Endothelial cell of umbilical vein (primary cell): ENCODE data around the gene CUL7. TPM values are rescaled to one million over a fixed set of nuclear protein-coding genes. Genes with fewer than 3 reads are reported as not detected.
A peak's percentile ranks its signal among the peaks of the same experiment; 100 is the strongest.

Source experiments
- BruUV-seq: library from RNA; stranded (reverse); fragments of 400-500 nt; replicated peaks from 2 replicates; lab custom pipeline; 2021; lab: Mats Ljungman, UMichigan
- CTCF ChIA-PET: fragments of 300-600, 350-600 bp; sonication (Branson Sonifier 250); formaldehyde crosslinking; loops from one replicate; lab custom pipeline; 2021; ENCODE audit warnings: antibody characterized with exemption, inconsistent platforms; lab: Charles Lee
- POLR2A ChIA-PET: fragments of 300-600, 350-600 bp; sonication (Branson Sonifier 250); formaldehyde crosslinking; loops from one replicate; lab custom pipeline; 2021; ENCODE audit warnings: antibody characterized with exemption, inconsistent platforms; lab: Charles Lee
- DNase-seq: peaks from one replicate; pipeline ENCODE4 v3.0.0-alpha.2; 2011; ENCODE audit warnings: low read depth, low spot score
- FAIRE-seq: peaks from 2 replicates; lab custom pipeline; 2011; peaks lifted over from hg19 to GRCh38; lab: Jason Lieb, UNC
- H2AFZ ChIP-seq: 2 replicates; pipeline ENCODE4 v1.6.0; 2012; ENCODE audit warnings: low read depth, low read length, control low read depth, inconsistent platforms
- H3K27ac ChIP-seq: 2 replicates; pipeline ENCODE4 v1.5.1; 2011; ENCODE audit warnings: low read depth, mild to moderate bottlenecking, control low read depth, low read length, moderate library complexity; ENCODE audit not compliant: insufficient read depth
- H3K27me3 ChIP-seq, 2 experiments: 2 replicates each; pipeline versions ENCODE4 v1.6.0 to v1.6.1; 2011; ENCODE audit warnings: low read length in 2 of 2, mixed read lengths in 1 of 2; ENCODE audit not compliant: control insufficient read depth in 2 of 2, insufficient read depth in 2 of 2
- H3K36me3 ChIP-seq, 2 experiments: 2 replicates in 1 of 2; 3 replicates in 1 of 2; pipeline ENCODE4 v1.5.1; 2011; ENCODE audit warnings: low read length in 2 of 2, mild to moderate bottlenecking in 1 of 2, moderate library complexity in 1 of 2; ENCODE audit not compliant: control insufficient read depth in 2 of 2, insufficient read depth in 2 of 2; ENCODE audit errors: extremely low read depth in 1 of 2
- H3K4me1 ChIP-seq: 3 replicates; pipeline ENCODE4 v1.5.1; 2011; ENCODE audit warnings: mild to moderate bottlenecking, low read length; ENCODE audit not compliant: control insufficient read depth, insufficient read depth; ENCODE audit errors: extremely low read depth
- H3K4me2 ChIP-seq: 2 replicates; pipeline ENCODE4 v1.6.1; 2011; ENCODE audit warnings: low read length, control low read depth, mixed read lengths; ENCODE audit not compliant: insufficient read depth
- H3K4me3 ChIP-seq, 3 experiments: fragments of 200-600 bp in 1 of 3; sonication (generic), shearing (Covaris generic) in 1 of 3; replicated peaks in 1 of 3; 2 replicates each; pipeline ENCODE4 v1.5.1; 2011 to 2016; ENCODE audit warnings: control low read depth in 3 of 3, low read length in 3 of 3, mild to moderate bottlenecking in 2 of 3, inconsistent platforms in 1 of 3, low read depth in 1 of 3, moderate library complexity in 1 of 3; ENCODE audit not compliant: insufficient read depth in 1 of 3
- H3K79me2 ChIP-seq: 2 replicates; pipeline ENCODE4 v1.6.0; 2012; ENCODE audit warnings: low read length, inconsistent platforms; ENCODE audit not compliant: control insufficient read depth, insufficient read depth
- H3K9ac ChIP-seq: replicated peaks from 2 replicates; pipeline ENCODE3; 2011; ENCODE audit warnings: low read length, control low read depth; ENCODE audit not compliant: insufficient read depth; ENCODE audit errors: extremely low read depth
- H3K9me1 ChIP-seq: replicated peaks from 3 replicates; pipeline ENCODE4 v1.6.0; 2011; ENCODE audit warnings: mild to moderate bottlenecking, low read length; ENCODE audit not compliant: control insufficient read depth, insufficient read depth; ENCODE audit errors: extremely low read depth
- H3K9me3 ChIP-seq: replicated peaks from 2 replicates; pipeline ENCODE4 v1.5.1; 2012; ENCODE audit warnings: low read length, inconsistent platforms; ENCODE audit not compliant: control insufficient read depth, insufficient read depth
- H4K20me1 ChIP-seq: replicated peaks from 2 replicates; pipeline ENCODE3; 2011; ENCODE audit warnings: mild to moderate bottlenecking, low read length; ENCODE audit not compliant: control insufficient read depth, insufficient read depth; ENCODE audit errors: extremely low read depth
- FOS ChIP-seq: IDR thresholded peaks from 2 replicates; pipeline ENCODE4 v1.6.1; 2011; ENCODE audit warnings: mild to moderate bottlenecking, low read length, moderate library complexity, borderline replicate concordance; ENCODE audit not compliant: insufficient read depth
- POLR2A ChIP-seq: IDR thresholded peaks from 2 replicates; pipeline ENCODE4 v1.6.1; 2012; ENCODE audit warnings: low read depth, mild to moderate bottlenecking, control low read depth, low read length
- POLR2AphosphoS5 ChIP-seq: IDR thresholded peaks from 2 replicates; pipeline ENCODE4 v1.6.1; 2012; ENCODE audit warnings: low read depth, mild to moderate bottlenecking, control low read depth, low read length, moderate library complexity; ENCODE audit not compliant: insufficient read depth
- dilution Hi-C: fragments of 300-500 bp; cut with MboI; formaldehyde crosslinking; loops from one replicate; pipeline ENCODE4 v1.15.0; 2019; ENCODE audit warnings: low sequenced_read_pairs; ENCODE audit not compliant: extremely low pct_ligation_motif_present
- intact Hi-C: fragments of 100-400 bp; cut with micrococcal nuclease; formaldehyde crosslinking; loops from one replicate; pipeline ENCODE4 v1.10.0; 2022
- polyA plus RNA-seq, 4 experiments: library from polyadenylated mRNA; depleted of rRNA in 3 of 4; stranded (reverse) in 3 of 4; unstranded in 1 of 4; fragments of >200 nt; gene quantifications; 2 replicates each; pipeline versions ENCODE4 v1.2.1 to v1.2.3, GENCODE V29; 2011 to 2012; ENCODE audit warnings: missing spikeins in 1 of 4
- total RNA-seq: library from RNA; stranded (reverse); gene quantifications from 2 replicates; pipeline ENCODE4 v1.2.3, GENCODE V29; 2021
- TF ChIP-seq, protein P1 (sequence below), 2 donors: IDR thresholded peaks; 1 replicate in 1 of 2; 2 replicates in 1 of 2; pipeline ENCODE4 v1.5.1; 2011; ENCODE audit warnings: low read length in 2 of 2, mild to moderate bottlenecking in 2 of 2, moderate library complexity in 2 of 2, control low read depth in 1 of 2, inconsistent platforms in 1 of 2, low read depth in 1 of 2; ENCODE audit not compliant: insufficient read depth in 1 of 2; ENCODE audit errors: extremely low read depth in 1 of 2
- TF ChIP-seq, protein P2 (sequence below): IDR thresholded peaks from 2 replicates; pipeline ENCODE4 v1.6.1; 2011; ENCODE audit not compliant: insufficient read depth, insufficient read length

The CUL7 gene
- total and polyA plus RNA-seq, 2 donors (not counting 3 experiments of a cell fraction or from before 2014, with no cell fraction given): 29.4 to 33.7 TPM

DNA sequence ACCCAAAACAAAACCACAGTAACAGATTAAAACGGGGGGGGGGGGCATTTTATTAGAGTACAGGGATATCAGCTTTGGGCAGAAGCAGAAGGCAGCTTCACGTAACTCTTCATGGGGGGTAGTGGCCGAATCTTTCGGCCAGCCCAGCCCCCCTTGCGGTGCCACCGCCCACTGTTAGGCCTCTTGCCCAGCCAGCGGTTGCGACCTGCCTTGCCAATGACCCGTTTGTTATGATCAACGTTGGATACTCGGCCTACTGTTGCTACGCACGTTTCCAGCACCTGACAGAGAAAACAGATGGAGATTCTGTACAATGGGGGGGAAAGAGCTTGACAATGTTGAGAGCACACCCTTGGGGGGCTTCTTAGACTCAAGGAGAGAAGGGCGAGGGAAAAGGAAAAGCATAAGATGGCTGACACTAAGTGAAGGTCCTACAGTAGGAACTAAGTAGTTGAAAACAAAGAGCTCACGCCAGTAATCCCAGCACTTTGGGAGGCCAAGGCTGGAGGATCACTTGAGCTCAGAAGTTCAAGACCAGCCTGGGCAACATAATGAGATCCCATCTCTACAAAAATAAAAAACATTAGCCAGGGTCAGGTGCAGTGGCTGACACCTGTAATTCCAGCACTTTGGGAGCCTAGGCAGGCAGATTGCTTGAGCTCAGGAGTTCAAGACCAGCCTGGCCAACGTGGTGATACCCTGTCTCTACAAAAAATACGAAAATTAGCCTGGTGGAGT, 724 bp upstream of the CUL7 start:
- H3K79me2 ChIP-seq: peaks cover 14% of the 10 kb centered on the region
- no peaks in the 10 kb centered on the region for H3K9me3 ChIP-seq
- ChIA-PET POLR2A (interaction anchor here (0.6 to 1.7 kb wide), 6 partner anchors 32 to 315 kb away, joined by 3 to 7 read pairs (median 4); partner anchors contain the start of genes KLHDC3, MEA1, PPP2R5D and RRP36), CTCF (interaction anchor here (0.6 to 1.6 kb wide), 11 partner anchors 9 to 93 kb away, joined by 3 to 6 read pairs (median 4); partner anchors contain the start of genes KLHDC3, MEA1, PEX6 and PTK7)
- H3K4me2 ChIP-seq: peak overlapping the region; percentile 44
- TSS peak; percentile 99 for BruUV-seq
- H3K9me1 ChIP-seq: no peaks in the 10 kb centered on the region
- intact Hi-C loops (no loop called here), dilution Hi-C loops (no loop called here)
- H3K27me3 ChIP-seq: no peaks in the 10 kb centered on the region
- H3K27ac ChIP-seq: peak overlapping the region; percentile 82
- H3K4me1 ChIP-seq: peaks cover 19% of the 10 kb centered on the region
- H4K20me1 ChIP-seq: no peaks in the 10 kb centered on the region
- H2AFZ ChIP-seq: no peak overlapping the region
- FAIRE-seq (no peak), DNase-seq (peak; percentile 13)
- TF ChIP-seq, protein P1, sequence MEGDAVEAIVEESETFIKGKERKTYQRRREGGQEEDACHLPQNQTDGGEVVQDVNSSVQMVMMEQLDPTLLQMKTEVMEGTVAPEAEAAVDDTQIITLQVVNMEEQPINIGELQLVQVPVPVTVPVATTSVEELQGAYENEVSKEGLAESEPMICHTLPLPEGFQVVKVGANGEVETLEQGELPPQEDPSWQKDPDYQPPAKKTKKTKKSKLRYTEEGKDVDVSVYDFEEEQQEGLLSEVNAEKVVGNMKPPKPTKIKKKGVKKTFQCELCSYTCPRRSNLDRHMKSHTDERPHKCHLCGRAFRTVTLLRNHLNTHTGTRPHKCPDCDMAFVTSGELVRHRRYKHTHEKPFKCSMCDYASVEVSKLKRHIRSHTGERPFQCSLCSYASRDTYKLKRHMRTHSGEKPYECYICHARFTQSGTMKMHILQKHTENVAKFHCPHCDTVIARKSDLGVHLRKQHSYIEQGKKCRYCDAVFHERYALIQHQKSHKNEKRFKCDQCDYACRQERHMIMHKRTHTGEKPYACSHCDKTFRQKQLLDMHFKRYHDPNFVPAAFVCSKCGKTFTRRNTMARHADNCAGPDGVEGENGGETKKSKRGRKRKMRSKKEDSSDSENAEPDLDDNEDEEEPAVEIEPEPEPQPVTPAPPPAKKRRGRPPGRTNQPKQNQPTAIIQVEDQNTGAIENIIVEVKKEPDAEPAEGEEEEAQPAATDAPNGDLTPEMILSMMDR (IDR thresholded peaks at IDR 0.05; ENCODE audit: extremely low read depth in 1 of 2, insufficient read depth in 1 of 2, low read depth in 1 of 2, low read length in 2 of 2): no peak
- TF ChIP-seq FOS: no peak
- TF ChIP-seq POLR2A: no peak
- no peak for TF ChIP-seq POLR2AphosphoS5
- TF ChIP-seq, protein P2, sequence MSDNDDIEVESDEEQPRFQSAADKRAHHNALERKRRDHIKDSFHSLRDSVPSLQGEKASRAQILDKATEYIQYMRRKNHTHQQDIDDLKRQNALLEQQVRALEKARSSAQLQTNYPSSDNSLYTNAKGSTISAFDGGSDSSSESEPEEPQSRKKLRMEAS: no peak
- peak overlapping the region; percentile 47 for H3K9ac ChIP-seq
- H3K36me3 ChIP-seq: peaks cover 0 to 7% of the 10 kb centered on the region in 2 experiments
- H3K4me3 ChIP-seq: peak overlapping the region in 2 of 3 experiments; percentile 40 to 64
